Thoracic aorta (tissue), 2 donors: Measurements from ENCODE around the gene MID2. TPM values are rescaled to one million over a fixed set of nuclear protein-coding genes. Genes with fewer than 3 reads are reported as not detected.
"Not testable (repeated sequence)": the region's sequence is repeated elsewhere in the genome, so short reads cannot be mapped to it uniquely, and the experiment has no call there.

ENCODE experiments used
- ATAC-seq: fragments of 150-250 bp; one replicate; pipeline ENCODE4 v1.8.0; 2017; ENCODE audit warnings: low read depth; ENCODE audit not compliant: insufficient number of reproducible peaks, low FRiP score
- DNase-seq: peaks from one replicate; pipeline ENCODE4 v3.0.0-alpha.2; 2020; ENCODE audit warnings: low spot score
- H3K27ac ChIP-seq, 2 donors: fragments of 200-600 bp; sonication (generic); 1 replicate in 1 of 2; 2 replicates in 1 of 2; pipeline ENCODE4 v1.5.1; 2016; ENCODE audit warnings: mild to moderate bottlenecking in 2 of 2, moderate library complexity in 2 of 2
- H3K27me3 ChIP-seq: fragments of 200-600 bp; sonication (generic); replicated peaks from 2 replicates; pipeline ENCODE4 v1.6.0; 2016; ENCODE audit warnings: mild to moderate bottlenecking; ENCODE audit not compliant: insufficient read depth
- H3K36me3 ChIP-seq: fragments of 200-600 bp; sonication (generic); one replicate; pipeline ENCODE4 v1.5.1; 2016
- H3K4me1 ChIP-seq, 2 donors: fragments of 200-600 bp; sonication (generic); 1 replicate in 1 of 2; 2 replicates in 1 of 2; pipeline versions ENCODE4 v1.5.1 to v1.6.0; 2016; ENCODE audit warnings: low read depth in 2 of 2, mild to moderate bottlenecking in 1 of 2; ENCODE audit not compliant: control insufficient read depth in 1 of 2
- H3K4me3 ChIP-seq: fragments of 200-600 bp; sonication (generic); 2 replicates; pipeline ENCODE4 v1.5.1; 2016; ENCODE audit warnings: mild to moderate bottlenecking
- H3K9me3 ChIP-seq: fragments of 200-600 bp; sonication (generic); 2 replicates; pipeline ENCODE4 v1.5.1; 2016
- total RNA-seq, 2 donors: library from RNA; depleted of rRNA; stranded (reverse); fragments of >200 nt; gene quantifications; one replicate each; pipeline versions ENCODE4 v1.1.0 to v1.2.3, GENCODE V29; 2016
- TF ChIP-seq, protein P1 (sequence below): fragments of 200-600 bp; sonication (generic); IDR thresholded peaks from one replicate; pipeline ENCODE4 v1.5.1; 2019; ENCODE audit warnings: antibody characterized with exemption

The MID2 gene
- total RNA-seq, 2 donors from 2014 or later: 24.7 to 34.1 TPM

DNA sequence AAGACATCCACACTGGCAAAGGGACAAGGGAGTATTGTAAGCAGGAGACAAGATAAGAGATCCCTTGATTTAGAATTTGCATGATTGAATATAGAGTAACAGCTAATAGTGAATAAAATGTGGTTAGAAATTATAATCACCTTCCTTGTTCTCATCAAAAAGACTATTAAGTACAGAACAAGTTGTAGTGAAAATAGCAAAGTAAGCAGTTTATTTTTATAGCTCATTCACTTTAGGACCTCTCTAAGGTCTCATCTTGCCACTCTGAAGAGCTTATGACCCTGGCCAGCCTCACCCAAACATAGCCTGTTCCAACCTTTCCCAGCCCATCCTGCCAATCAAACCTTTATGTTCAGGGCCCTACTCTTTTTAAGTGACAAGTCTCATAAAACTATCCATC lies 30.6 kb downstream of the MID2 start:
- no peak for DNase-seq
- no peak overlapping the region for H3K27ac ChIP-seq
- TF ChIP-seq, protein P1, sequence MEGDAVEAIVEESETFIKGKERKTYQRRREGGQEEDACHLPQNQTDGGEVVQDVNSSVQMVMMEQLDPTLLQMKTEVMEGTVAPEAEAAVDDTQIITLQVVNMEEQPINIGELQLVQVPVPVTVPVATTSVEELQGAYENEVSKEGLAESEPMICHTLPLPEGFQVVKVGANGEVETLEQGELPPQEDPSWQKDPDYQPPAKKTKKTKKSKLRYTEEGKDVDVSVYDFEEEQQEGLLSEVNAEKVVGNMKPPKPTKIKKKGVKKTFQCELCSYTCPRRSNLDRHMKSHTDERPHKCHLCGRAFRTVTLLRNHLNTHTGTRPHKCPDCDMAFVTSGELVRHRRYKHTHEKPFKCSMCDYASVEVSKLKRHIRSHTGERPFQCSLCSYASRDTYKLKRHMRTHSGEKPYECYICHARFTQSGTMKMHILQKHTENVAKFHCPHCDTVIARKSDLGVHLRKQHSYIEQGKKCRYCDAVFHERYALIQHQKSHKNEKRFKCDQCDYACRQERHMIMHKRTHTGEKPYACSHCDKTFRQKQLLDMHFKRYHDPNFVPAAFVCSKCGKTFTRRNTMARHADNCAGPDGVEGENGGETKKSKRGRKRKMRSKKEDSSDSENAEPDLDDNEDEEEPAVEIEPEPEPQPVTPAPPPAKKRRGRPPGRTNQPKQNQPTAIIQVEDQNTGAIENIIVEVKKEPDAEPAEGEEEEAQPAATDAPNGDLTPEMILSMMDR: no peak
- H3K9me3 ChIP-seq: no peaks in the 10 kb centered on the region
- H3K27me3 ChIP-seq: no peaks in the 10 kb centered on the region
- no peak overlapping the region for H3K4me3 ChIP-seq
- ATAC-seq: no peak
- no peaks in the 10 kb centered on the region for H3K4me1 ChIP-seq
- no peaks in the 10 kb centered on the region for H3K36me3 ChIP-seq

DNA sequence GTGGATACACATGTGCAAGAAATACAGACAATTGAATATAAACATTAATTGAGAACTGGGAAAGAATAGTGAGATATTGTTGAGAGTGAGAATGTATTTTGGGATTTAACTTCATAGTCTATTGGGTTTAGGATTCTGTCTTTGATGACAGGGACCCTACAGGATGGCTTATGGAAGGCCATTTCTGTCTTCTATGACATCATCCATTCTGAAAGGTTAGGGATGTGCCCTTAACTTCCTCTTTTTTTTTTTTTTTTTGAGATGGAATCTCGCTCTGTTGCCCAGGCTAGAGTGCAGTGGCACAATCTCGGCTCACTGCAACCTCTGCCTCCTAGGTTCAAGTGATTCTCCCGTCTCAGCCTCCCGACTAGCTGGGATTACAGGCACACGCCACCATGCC lies 31.4 kb downstream of the MID2 start:
- H3K36me3 ChIP-seq, H3K27ac ChIP-seq, ATAC-seq, DNase-seq, H3K4me3 ChIP-seq, H3K9me3 ChIP-seq, H3K4me1 ChIP-seq, H3K27me3 ChIP-seq: not testable (repeated sequence)

DNA sequence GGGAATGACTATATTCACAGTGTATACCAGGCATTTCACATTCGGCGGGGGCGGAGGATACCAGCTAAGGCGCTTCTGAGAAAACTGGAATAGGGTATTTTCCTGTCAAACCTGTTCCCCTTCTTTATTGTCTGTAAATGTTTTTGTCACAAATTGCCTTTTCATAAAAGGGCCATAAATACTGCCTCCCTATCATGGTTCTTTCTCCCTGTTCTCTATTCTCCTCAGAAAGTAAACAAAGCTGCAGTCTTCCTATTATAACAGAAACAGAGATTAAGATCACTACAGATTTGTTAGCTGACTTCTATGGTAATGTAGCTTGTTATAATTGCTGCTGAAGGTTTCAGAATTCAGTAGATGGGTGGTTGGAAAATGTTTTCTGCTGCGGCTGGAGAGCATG lies 32.2 kb downstream of the MID2 start:
- Histone ChIP-seq H3K9me3 (no peaks in the 10 kb centered on the region), H3K27me3 (no peaks in the 10 kb centered on the region), H3K4me3 (no peak overlapping the region), H3K4me1 (no peaks in the 10 kb centered on the region), H3K36me3 (no peaks in the 10 kb centered on the region), H3K27ac (no peak overlapping the region)
- ATAC-seq: no peak
- TF ChIP-seq, protein P1: no peak
- no peak for DNase-seq

GRCh38 chrX:107861056-107861455 lies 35.4 kb downstream of the MID2 start:
- no peaks in the 10 kb centered on the region for H3K27me3 ChIP-seq
- H3K4me3 ChIP-seq: no peak overlapping the region

DNA sequence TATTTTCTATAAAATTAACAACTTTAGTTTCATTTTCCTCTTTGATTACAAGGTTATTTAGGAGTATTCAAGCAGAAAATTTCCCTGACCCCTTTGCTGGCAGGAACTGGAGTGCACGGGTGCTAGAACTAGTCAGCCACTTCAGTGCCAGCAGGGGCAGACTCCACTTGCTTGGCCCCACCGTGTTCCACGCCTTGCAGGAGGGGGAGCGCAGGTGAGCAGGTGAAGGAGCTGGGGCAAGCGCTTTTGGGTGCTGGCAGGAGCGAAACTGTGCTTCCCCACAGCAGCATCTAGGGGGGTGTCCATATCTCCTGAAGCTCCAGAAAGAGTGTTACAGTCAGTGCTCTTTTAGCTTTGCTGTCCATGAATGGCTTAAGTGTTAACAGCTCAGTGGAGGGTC lies 45.5 kb downstream of the MID2 start:
- TF ChIP-seq, protein P1: no peak
- Histone ChIP-seq H3K4me3 (no peak overlapping the region), H3K9me3 (no peaks in the 10 kb centered on the region), H3K36me3 (no peaks in the 10 kb centered on the region), H3K4me1 (no peaks in the 10 kb centered on the region), H3K27me3 (no peaks in the 10 kb centered on the region), H3K27ac (no peak overlapping the region)
- DNase-seq (no peak), ATAC-seq (no peak)

More at GRCh38 chrX:107861056-107861455, 35.4 kb downstream of the MID2 start:
- Histone ChIP-seq H3K36me3 (no peaks in the 10 kb centered on the region), H3K4me1 (no peaks in the 10 kb centered on the region), H3K27ac (no peak overlapping the region), H3K9me3 (no peaks in the 10 kb centered on the region)
- no peak for DNase-seq
- no peak for ATAC-seq
- TF ChIP-seq, protein P1: no peak

GRCh38 chrX:107878106-107878505 lies 52.4 kb downstream of the MID2 start:
- Histone ChIP-seq H3K4me3 (no peak overlapping the region), H3K36me3 (no peaks in the 10 kb centered on the region), H3K9me3 (no peaks in the 10 kb centered on the region), H3K27ac (no peak overlapping the region), H3K4me1 (no peaks in the 10 kb centered on the region), H3K27me3 (no peaks in the 10 kb centered on the region)
- TF ChIP-seq, protein P1: no peak
- no peak for ATAC-seq
- no peak for DNase-seq
